HT-29 (cell line): Measurements from ENCODE around the gene PAM16. TPM values are rescaled to one million over a fixed set of nuclear protein-coding genes. Genes with fewer than 3 reads are reported as not detected.
A peak's percentile ranks its signal among the peaks of the same experiment; 100 is the strongest.

ENCODE experiments used
- DNase-seq: peaks from one replicate; pipeline ENCODE4 v3.0.0-alpha.2; 2015; ENCODE audit warnings: low spot score
- total RNA-seq: library from RNA; depleted of rRNA; stranded (reverse); fragments of >200 nt; shearing (Covaris generic); gene quantifications from 2 replicates; pipeline ENCODE4 v1.2.3, GENCODE V29; 2014

The PAM16 gene
- total RNA-seq, 1 experiment from 2014 or later, result 159 TPM

DNA sequence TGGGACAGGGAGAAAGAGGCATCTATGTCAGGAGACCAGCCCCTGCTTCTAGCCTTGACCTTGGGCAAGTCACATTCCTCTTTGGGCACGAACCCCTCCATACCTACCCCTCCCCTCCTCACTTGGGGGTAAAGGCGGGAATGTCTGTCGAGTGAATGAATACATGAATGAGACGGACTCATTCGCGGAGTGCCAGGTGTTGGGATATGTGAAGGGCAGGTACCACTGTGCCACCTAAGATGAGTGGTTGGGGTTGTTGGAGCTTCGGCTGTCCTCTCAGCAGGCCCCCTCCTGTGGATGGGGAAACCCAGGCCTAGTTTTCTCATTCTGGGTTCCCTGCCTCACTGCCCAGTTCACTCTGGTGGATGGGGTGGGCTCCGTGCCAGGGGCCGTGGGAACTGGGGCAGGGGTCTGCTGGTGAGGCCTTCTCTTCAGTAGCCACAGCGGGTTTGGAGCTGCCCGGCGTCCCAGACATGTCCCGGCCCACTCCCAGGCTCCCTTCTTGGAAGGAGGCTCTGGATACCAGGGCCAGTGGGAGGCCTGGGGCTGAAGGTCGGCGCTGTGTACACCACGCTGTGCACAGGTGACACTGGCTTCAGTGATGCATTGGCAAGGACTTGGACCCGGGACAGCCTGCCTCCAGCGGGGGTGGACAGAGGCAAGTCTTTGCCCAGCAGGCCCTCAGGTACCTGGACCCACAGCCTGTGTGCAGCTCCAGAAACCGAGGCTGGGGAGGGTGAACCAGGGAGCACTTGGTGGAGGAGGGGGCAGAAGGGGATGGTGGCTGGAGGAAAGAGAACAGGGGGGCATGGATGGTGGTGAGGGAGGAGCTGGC is 29.6 kb downstream of the PAM16 start:
- DNase-seq, result no peak

DNA sequence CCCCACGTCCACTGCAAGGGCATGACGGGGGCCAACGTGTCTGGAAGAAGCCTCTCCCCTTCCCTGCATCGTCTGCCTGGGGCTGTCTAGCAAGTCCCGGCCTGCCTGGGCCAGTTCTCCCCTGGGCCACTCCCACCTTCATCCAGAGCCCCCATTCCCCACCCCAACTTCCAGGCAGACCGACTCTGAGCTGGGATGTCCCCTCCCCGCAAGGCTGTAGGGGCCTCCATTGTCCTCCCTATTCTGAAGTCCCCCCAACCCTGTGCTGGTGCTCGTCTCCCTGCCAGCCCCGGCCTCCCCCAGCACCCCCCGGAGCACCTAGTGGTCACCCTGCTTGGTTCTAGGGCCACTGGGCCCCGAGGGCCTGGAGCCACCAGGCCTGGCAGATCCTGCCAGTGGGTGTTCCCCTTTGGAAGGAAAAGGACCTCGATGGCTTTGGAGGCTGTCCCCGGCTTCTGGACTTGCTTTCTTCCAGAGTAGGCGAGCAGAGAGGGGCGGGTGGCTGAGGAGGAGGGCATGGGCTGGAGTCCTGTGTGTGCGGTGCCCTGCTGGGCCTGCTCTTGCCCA is 30.5 kb downstream of the PAM16 start:
- DNase-seq, result no peak

DNA sequence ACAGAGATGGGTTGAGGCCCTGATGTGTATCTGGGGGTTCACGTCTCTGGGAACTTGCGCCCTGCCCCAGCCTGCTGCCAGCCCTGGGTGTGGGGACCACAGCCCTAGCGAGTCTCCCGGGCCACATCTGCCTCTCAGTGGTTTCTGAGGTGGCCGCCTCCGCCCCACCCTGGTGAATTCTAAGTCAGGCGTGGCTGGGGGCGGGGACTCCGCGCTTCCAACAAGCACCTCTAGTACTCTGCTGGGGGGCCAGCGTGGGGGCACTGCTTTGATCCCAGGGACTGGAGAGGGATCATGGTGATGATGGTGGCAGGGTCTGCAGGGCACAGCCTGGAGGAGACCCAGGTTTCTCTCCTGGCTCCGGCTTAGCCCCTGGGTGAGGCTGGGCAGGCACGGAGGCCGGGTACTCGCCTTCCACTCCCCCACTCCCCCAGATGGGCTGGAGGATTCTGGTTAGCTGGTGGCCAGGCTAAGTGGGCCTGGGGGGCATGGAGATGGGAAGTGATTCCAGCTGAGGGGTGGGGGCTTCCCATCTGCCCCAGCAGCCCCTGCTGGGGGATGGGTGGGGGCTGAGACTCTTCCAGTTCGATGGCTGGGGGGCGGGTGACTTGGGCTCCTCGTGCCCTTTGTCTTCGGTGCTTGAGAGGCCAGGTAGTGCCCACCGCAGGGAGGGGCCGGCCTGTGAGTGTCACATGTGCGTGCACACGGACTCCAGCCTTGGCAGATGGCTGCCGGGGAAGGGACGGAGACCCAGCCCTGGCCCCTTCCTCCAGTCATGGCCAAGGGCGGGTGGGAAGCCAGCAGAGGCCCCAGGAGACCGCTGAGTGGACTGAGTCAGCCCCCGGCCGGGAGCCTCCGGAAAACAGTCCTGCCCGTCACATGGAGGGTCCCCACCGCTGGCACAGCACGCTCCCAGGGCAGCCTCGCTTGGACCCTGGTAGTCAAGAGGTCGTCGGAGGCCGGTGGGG is 31.4 kb downstream of the PAM16 start:
- no peak for DNase-seq

DNA sequence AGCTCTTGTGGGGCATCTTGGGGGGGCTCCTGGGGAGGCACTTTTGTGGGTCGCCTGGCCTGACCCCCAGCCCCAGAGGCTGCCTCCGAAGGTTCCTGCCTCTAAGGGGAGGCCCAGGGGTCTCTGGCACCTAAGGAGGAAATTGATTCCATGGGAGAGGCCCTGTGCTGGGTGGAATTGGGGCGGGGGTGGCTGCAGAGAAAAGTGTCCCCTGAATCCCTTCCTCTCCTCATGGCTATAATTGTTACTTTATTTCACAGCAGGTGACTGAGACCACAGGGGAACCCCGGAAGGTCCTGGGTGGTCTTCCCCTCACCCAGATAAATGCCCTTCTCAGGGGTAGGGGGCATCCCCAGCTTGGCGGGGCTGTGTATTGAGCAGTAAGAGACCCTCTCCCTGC is 32.2 kb downstream of the PAM16 start:
- DNase-seq, result no peak

DNA sequence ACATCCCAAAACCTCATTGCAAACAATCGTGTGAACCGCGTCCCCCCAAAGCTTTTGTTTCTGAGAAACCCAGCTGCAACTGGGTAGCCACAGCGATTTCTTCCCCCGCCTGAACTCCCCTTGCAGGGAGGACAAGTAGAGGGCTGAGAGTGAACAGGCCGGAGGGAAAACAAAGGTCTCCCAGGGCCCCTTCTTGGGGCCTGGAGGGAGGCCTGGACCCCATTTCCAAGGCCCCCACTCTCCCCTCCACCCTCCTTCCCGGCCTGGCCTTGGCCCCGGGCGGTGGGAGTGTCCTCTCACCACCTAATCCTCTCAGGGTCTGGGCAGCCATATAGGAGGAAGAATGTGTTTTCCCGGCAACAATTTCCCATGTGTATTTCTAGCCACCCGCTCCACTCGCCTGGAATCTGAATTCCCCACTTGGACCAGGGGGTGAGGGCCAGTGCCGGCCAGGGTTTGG is 32.6 kb downstream of the PAM16 start:
- no peak for DNase-seq

DNA sequence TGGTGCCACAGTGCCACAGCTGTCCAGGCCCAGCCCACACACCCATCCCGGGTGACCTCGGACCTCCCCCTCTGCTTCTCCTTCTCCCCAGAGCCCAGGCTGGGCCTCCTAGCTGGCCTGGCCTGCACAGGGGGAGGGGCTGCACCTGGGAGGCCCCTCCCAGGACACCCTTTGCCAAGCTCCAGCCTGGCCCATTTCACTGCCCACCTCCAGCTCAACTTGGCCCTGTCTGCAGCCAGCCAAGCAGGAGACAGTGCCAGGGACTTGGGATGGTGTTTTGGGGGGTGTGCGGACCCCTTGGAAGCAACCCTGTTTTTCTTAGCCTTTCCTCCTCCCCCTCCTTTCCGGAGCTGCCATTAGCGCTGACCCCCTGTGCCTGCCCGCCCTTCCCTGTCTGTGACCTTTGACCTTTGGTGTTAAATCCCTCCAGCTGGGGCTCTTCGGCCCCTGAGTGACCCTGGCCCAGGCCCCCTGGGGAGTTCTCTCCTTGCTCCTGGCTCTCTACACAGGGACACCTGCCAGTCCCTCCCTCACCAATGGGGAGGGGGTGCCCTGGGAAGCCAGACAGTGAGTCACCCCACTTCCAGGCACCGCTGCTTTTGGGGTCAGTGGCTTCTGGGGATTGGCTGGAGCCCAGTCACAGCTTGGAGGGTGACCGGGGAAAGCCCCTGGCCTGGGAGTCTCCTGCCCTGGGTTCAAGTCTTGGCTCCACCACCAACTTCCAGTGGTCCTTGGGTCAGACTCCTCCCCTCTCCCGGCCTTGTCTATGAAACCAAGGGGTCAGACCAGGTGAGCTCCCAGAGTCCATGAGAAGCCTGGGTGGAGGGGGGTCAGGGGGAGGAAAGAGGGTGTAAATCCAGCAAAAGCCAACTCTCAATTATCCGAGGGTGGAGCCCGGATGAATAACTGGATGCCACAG is 33.3 kb downstream of the PAM16 start:
- peak; percentile 41 for DNase-seq

DNA sequence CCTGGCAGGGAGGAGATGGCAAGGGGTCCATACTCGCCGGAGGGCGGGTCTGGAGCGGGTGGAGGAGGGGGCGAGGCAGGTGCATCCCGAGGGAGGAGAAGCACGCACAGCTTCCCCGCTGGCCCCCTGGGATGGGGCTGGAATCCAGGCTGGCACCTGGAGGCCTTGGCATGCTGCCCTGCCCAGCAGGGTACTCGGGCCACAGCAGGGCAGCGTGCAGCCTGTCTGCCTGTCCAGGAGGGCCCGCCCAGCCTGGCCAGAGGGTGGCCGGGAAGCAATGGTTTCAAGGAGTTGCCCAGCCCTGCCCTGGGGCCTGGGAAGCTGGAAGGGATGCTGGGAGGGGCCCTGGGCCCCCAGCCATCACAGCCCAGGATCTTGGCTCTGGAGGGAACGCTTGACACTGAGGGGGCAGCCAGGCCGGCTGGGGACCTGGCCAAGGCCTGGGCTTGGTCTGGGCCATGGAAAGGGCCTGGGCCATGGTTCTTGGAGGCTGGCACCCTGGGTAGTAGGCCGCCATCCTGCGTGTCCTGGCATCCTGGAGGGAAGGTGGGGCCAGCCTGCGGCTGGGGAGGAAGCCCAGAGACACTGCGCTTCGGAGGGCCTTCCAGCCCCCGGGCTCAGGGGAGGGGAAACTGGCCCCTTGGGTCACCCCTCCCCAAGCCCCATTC is 34.1 kb downstream of the PAM16 start:
- peak; percentile 66 for DNase-seq

DNA sequence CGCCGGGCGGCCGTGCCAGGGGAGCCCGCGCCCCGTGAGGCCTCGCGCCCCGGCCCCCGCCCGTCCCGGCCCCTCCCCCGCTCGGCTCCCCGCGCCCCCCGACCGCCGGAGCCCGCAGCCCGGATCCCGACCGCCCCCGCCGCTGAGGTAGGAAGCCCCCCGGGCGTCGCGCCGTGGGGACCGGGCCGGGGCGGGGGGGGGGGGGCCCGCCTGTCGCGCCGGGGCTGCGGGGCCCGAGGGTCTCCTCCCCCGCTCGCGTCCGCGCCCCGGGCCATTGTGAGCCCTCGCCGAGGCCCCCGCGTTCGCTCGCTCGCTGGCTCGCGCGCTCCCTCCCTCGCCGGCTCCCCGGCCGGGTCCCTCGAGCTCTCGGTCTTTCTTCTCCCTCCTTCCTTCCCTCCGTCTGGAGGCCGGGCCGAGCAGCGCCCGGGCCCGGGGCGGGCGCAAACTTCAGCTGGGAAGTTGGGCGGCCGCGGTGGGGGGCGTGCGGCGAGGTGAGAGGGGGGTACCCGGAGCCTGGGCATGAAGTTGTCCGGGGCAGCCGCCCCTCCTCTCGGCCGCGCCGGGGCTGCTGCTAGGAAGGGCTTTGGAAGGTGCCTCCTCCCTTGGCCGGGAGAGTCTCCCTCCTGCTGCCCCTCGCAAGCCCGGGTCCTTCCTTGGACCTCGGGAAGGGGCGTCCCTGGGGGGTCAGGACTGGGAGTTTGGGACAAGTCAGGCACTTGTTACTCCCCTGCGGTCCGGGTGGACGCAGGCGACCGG is 34.8 kb downstream of the PAM16 start:
- no peak for DNase-seq

DNA sequence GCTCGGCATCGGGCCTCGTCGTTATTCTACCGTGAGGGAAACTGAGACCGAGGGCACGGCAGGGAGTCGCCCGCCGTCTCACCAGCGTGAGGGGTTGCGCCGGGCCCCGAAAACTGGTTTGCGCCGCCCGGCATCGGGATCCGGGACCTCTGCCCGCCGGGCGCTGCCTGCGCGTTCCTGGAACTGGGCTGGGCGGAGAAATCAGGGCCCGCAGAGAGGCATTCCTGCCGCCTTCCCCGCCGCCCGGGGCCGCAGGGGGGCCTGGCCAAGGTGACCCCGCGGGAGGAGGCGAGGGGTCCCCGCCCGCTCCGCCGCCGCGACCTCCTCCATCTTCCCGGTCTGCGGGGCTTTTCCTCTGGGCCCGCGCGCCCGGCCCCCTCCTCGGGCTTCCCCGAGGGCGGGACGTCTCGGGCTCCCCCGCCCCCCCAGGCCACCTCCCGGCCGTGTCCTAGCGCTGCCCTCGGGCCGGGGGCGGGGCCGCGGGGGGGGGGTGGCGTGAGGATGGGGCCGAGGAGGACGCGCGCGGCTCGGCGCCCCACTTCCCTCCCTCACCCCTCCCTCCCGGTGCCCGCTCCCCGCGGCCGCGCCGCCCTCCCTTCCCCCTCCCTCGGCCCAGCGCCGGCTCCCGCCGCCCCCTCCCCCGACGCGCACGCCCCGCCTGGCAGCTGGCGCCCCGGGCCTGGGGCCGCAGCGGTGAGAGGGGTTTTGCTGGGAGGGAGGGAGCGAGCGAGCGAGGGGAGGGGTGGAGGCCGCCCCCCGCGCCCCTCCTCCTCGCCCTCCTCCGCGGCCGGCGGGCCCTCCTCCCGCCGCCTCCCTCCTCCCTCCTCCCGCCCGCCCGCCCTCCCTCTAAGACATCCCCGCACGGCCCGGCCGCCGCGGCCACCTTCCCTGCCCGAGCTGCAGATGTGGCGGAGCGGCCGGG is 35.7 kb downstream of the PAM16 start, which contains the start of gene GLIS2:
Gene GLIS2 (plus strand): TSS at position 882 of the 922 bp plus-strand sequence. CDS start 16,214 bp downstream, outside the sequence.
- DNase-seq, result peak; percentile 81

DNA sequence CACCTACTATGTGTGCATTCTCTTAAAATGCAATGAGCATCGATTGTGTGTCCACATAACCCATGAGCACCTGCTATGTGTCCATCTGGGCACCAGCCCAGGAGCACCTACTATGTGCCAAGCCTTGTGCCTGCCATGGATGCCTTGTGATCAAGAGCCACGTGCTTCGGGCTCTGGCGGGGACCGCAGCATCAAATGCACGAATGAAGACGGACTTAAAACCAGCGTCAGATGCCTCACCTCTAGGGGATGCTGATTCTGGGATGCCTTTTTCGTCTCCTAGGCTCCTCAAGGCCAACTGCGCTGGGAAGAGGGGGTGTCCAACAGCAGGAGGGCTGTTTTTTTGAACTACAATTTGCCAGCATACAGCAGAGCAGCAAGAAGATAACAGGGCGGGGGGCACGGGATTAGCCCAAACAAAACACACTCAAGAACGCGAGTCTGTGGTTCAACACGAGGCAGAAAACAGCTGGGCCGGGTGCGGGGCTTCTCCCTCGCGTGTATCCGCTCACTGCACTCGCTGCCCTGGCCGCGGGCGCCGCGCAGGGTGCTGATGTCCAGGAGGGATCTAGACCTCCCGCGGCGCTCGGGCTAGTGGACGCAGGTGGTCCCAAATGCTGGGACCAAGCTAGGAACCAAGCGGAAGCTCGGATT is 36.5 kb downstream of the PAM16 start:
- peak; percentile 66 for DNase-seq

DNA sequence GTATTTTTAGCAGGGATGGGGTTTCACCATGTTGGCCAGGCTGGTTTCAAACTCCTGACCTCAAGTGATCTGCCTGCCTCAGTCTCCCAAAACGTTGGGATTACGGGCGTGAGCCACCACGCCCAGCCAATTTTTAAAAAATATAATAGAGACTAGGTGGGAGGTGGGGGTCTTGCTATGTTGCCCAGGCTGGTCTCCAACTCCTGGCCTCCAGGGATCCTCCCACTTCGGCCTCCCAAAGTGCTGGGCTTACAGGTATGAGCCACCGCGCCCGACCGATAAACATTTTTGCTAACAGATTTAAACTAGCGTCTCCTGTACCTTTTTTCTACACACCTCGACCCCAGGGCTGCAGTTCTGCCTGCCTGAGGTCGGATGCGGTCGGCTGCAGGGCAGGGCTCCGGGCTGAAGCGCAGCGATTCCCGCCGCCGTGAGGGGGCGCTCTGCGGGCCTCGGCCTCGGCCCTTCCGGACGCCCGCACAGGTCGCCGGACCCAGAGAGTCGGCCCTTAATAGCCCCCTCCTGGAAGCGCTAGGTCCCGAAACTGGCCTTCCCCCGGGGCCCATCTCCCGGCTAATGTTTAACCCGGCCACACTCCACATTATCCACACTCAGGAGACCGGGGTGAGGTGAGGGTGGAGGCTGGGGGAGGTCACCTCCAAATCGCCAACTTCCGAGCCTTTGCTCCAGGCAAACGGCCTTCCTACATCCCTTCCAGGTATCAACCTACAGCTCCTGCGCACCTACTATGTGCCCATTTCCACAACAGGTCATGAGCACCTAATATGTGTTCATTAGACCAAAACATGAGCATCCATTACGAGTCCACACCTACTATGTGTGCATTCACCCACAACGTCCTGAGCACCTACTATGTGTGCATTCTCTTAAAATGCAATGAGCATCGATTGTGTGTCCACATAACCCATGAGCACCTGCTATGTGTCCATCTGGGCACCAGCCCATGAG is 37.3 kb downstream of the PAM16 start:
- peak; percentile 69 for DNase-seq

DNA sequence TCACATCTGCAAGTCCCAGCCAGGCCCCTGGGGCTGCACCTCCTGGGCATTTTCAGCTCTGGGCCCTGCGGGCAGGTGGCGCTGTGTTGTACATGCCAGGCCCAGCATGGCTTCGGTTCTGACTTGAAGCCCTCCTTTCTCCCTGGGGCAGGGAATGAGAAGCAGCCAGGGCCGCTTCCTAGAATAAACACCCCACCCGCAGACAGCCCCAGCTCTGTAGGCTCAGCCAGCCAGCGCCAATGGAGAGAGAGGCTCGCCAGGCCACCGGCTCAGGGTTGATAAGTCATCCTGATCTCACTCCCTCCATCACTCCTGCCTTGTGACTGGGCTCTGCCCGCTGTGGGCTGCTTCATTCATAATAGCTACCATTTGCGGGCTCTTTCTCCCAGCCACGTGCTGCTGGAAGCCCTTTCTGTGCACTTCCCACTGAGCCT is 41.3 kb downstream of the PAM16 start:
- DNase-seq, result peak; percentile 85

DNA sequence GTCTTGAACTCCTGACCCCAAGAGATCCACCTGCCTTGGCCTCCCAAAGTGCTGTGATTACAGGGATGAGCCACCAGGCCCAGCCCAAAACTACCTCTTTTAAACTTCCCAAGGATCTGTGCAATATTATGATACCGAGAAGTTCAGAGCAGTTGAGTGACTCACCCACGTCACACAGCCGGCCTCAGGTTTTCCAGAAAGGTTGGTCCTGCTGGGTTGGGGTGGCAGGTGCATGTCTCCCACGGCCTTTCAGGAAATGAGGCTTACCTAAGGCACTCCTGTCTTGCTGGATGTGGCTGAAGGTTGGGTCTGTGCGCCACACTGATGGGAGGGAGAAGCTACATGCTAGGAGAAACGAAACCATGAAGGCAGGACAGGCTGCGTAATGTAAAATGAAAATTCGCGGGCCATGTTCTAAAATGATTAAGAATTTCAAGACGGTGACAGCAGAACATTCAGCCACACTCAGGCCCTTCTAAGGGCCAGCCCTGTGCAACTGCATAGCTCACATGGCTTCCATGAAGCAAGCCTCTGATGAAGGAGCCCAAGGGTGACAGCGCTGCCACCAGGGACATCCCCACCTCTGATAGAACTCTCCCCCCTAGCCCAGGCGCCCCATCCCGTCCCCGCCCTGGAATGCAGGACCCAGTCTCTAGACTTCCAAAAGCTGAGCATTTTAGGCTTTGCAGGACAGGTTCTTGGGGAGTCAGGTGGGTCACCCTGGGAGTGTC is 41.9 kb downstream of the PAM16 start:
- no peak for DNase-seq

DNA sequence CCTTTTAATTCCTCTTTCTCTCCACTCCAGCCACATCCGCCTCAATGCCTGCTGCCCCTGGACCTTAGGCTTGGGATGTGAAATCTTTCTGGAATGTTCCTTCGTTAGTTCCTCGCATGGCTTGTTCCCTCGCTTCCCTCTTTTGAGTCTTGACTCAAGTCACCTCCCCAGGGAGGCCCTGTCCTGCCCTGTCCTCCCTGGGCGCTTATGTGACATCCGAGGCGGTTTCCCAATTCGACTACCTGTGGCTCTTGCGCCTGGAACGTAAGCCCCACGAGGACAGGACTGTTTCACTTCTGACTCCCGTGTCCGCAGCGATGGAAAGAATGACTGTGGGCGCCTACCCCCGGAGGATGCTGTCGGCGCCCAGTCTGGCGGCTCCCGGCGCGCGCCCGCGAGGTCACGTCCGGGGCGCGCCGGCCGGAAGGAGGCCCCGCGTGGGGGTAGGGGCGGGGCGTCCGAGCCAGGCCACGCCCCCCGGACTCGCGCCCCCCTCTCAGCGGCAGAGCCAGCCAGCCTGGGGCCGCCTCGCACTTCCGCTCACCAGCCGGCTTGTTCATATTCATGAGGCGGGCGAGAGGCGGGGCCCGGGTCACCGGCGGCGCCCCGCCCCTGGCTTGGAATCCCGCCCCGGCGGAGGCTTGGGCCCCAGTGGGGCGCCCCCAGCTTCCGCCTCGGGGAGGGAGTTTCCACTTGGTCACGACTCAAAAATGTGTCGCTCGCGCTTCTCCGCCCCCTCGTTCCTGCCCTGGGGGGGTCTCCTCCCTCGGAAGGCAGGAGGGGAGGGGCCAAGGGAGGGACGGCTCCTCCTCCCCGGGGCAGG is 43.7 kb downstream of the PAM16 start:
- DNase-seq, result peak; percentile 96
